G401.6 (cell line): ENCODE measurements around the gene MFSD1.

Experiments used
- FAIRE-seq: peaks from 2 replicates; lab custom pipeline; 2012; peaks lifted over from hg19 to GRCh38; lab: Jason Lieb, UNC

Gene MFSD1, protein sequence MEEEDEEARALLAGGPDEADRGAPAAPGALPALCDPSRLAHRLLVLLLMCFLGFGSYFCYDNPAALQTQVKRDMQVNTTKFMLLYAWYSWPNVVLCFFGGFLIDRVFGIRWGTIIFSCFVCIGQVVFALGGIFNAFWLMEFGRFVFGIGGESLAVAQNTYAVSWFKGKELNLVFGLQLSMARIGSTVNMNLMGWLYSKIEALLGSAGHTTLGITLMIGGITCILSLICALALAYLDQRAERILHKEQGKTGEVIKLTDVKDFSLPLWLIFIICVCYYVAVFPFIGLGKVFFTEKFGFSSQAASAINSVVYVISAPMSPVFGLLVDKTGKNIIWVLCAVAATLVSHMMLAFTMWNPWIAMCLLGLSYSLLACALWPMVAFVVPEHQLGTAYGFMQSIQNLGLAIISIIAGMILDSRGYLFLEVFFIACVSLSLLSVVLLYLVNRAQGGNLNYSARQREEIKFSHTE

GRCh38 chr3:158801696-158802408 is at the start of gene MFSD1:
Gene MFSD1, plus strand, starts transcription at chr3:158802054. Its CDS starts 99 bp downstream, at chr3:158802153.
- FAIRE-seq = no peak

DNA sequence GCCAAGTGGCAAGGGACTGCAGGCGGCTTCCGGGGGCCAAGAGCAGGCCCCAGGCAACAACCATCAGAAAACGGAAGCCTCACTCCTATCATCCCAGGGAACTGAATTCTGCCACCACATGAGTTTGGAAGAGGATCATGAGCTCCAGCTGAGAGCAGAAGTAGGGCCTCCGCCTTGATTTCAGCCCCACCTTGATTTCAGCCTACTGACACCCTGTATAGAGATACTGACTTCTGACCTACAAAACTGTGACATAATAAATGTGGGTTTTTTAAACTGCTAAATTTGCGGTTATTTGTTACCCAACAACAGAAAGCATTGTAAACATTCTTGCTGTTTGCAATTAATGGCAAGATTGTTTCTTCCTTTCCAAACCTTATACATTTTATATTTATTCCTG is 48.0 kb upstream of the MFSD1 start:
- no peak for FAIRE-seq

DNA sequence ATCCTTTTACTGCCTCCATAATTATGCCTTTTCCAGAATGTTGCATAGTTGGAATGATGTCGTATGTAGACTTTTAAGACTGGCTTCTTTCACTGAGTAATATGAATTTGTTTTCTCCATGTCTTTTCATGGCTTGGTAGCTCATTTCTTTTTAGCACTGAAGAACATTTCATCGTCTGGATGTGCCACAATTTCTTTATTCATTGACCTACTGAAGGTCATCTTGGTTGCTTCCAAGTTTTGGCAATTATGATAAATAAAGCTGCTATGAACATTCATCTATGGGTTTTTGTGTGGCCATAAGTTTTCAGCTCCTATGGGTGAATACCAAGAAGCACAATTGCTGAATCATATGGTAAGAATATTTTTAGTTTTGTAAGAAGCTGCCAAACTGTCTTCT is 46.4 kb upstream of the MFSD1 start:
- no peak for FAIRE-seq

DNA sequence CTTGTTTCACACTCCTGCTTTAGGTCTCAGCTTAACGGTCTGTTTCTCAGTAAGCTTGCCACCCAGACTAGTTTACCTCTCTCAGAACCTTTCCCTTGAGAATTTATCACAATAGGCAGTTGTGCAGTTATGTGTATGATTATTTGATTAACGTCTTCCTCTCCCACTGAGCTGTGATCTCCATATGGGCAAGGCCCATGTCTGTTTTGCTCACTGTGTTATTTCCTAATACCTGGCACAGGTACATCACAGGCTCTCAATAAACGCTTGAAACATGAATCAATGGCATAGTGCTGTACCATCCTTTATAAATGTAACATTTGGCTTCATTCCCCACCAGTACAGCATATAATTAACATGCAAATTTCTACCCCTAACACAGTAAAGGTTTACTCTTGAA is 40.5 kb upstream of the MFSD1 start:
- no peak for FAIRE-seq

DNA sequence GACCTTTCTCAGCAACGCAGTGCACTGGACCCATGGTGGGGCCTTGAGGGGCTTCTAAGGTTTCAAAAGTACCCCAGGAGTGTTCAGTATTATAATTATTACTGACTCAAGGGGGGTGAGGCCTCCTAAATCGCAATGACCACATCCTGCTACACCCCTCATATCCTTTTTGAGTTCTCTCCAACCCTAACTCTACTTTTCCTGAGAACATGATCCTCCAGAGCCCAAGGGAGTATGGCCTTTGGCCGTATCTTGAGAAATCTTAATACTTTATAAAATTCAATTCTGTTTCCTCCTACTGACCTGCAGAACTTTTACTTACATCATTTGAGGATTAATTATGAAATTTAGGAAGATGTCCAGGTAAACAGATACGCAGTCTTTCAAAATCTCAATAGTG is 39.2 kb upstream of the MFSD1 start:
- no peak for FAIRE-seq

- FAIRE-seq = no peak
Observed at GRCh38 chr3:158763421-158763820, 38.4 kb upstream of the MFSD1 start.

- no peak for FAIRE-seq
Observed at GRCh38 chr3:158765518-158766205, 36.2 kb upstream of the MFSD1 start.

GRCh38 chr3:158766364-158766763 is 35.5 kb upstream of the MFSD1 start:
- no peak for FAIRE-seq

DNA sequence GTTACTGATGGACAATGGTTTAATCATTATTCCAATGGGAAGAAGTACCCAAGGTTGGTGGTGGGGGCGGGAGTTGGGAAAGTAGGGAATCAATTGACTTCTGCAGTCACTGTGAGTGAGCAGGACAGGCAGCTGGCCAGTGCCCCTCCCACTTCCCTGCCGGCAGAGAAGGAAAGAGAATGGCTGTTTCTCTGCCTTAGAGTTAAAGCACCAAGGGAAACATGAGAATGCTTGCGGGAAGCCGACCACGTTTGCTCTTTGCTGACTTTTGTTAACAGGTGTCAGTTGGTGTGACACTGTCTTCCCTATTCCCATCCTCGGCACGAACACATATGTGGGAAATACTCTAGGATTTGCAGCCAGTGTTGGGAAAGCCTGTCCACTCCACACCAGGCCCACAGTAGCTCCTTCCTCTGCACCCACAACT is 33.5 kb upstream of the MFSD1 start:
- no peak for FAIRE-seq

DNA sequence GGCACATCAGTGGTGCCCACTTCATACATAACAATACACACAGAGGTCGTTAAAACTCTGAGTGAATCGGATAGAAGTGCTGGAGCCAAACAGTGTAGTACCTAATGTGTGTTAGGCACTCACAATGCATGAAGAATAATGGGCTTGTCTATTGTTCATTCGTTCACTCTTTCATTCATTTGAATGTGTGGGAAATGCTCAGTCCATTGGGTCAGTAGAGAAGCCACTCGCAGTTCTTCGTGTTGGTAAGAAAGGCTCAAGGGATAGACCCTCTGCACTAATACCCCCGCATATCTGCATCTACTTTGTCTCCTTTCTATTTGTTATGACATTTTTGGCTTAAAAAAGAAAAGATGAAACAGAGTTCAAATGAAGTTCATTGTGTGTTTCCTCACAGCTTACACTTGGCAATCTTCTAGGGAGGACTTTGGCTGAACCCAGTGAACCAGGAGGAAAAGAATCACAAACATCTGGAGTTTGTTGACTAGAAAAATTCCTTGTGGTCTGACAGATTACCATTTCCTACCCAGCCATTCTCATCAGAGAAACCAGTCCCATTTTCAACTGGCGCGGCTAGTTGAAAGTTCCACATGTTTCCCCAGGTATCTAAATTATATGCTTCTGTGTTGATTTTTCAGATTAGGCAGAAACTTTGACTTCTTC is 32.8 kb upstream of the MFSD1 start:
- FAIRE-seq = no peak

DNA sequence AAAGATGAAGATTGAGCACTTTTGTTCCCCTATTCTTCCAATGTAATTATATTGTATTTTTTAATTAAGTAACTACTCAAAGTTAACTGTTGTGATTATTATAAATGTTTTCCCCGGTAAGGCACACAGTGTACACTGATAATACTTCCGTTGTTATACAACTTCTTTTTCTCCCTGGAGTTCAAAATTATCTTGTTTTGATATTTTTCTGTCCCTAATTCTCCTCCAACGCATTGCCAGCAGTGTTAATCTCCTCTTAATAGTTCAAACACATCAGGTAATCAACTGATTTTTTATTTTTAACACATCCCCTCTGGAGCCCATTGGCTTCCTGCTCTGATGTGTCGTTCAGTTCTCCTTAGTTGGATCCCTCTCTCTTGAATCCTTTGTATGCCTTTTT is 32.3 kb upstream of the MFSD1 start:
- no peak for FAIRE-seq

- FAIRE-seq = no peak
Observed at GRCh38 chr3:158769952-158770740, 31.7 kb upstream of the MFSD1 start.

GRCh38 chr3:158770741-158771350 is 31.0 kb upstream of the MFSD1 start:
- FAIRE-seq = no peak

GRCh38 chr3:158771577-158771976 is 30.3 kb upstream of the MFSD1 start:
- no peak for FAIRE-seq

DNA sequence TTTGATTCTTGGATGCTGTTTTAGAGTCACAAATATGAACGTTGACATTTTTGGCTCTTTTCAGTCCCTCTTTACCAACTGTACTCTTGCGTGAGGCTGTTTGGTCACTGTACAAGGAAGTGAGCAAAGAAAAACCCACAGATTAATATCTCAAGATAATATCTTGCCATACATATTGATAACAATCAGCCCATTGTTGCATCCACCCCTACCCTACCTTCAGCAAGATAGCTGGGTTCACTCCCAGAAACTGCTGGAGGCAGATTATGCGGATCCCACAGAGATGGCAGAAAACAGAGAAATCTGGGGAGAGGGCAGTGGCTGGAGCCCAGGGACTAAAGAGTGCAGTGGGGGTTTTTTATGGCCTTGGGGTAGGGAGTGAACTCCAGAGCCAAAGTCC is 29.9 kb upstream of the MFSD1 start:
- FAIRE-seq = no peak

DNA sequence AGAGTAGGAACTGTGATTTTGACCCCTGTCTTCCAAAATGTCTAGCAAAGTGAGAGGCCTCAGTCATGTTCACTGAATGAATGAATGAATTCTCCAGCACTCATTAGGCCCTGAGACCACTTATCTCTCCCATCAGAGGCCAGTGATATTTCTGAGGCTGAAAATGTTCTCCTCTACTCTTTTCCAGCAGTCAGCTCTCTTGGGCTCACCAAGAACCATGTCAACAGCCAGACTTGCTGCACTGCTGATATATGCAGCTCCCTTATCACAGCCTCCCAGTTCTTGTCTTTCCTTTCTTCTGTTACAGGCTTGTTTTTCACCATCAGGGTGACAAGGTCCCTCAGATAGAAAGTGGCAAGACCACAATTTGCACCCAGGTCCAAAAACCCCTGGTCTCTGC is 28.7 kb upstream of the MFSD1 start:
- no peak for FAIRE-seq

DNA sequence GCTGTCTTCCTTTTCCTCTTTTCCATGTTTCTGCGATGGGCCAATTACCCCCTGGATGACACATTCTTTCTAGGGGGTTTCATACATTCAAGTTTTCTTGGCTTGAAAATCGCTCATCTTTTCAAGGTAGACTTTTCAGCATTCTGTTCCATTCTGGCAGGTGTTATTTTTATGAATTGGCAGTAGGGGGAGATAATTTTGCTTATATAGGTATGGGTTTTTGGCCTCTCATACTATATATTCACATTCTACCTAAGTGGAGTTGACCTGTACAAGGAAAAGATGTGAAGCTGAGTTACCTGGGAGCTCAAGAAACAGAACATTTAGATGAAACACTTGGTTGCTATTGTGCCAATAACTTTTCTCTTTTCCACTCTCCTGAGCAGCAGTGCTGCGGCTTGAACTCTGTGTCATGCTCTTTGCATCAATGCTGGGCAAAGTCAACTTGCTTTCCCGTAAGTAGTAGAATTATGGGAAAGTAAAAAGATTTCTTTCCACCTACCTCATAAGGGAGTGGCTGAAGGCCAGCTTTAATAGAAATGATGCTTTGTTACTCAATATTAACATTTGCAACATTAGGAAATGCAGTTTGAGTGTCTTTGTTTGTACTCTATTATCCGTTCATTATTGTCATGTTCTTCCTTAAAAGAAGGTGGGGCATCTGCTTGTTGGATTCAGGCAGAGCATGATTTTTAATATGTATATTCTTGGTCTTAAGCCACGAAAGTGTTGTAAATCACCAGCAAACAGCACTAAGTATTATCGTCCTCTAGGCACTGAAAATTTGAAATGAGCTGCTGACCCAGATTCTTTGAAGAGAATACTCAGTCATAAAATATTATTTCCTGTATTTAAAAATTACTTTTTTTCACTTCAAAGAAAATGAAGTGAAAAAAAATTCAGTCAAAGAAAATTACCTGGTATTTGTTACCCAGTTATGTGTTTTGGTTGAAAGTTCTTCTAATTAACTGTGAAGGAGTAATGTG is 27.7 kb upstream of the MFSD1 start:
- FAIRE-seq = no peak

- FAIRE-seq = no peak
Observed at GRCh38 chr3:158774965-158775364, 26.9 kb upstream of the MFSD1 start.

GRCh38 chr3:158775426-158776410 is 26.1 kb upstream of the MFSD1 start:
- no peak for FAIRE-seq
